ENCODE measurements around the gene VWF.

DNA sequence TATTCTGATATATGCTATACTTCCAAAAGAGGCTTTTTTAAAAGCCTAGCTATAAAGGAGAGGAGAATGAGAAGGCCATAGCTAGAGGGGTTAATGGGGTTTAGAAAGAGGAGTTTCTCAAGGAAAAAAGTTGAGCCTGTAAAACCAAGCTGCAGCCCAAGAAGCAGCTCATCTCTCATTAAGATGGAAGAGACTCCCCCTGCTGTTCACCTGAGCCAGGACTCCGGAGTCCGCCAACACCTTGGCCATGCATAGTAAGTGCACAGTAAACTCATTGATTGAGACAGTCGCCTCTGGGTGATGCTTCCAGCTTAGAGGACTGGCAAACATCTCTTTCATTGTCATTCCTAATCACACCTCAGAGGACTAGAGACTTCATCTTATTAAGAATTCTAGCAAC, 225.6 kb downstream of the VWF start:
- TF ChIP-seq, protein P1, sequence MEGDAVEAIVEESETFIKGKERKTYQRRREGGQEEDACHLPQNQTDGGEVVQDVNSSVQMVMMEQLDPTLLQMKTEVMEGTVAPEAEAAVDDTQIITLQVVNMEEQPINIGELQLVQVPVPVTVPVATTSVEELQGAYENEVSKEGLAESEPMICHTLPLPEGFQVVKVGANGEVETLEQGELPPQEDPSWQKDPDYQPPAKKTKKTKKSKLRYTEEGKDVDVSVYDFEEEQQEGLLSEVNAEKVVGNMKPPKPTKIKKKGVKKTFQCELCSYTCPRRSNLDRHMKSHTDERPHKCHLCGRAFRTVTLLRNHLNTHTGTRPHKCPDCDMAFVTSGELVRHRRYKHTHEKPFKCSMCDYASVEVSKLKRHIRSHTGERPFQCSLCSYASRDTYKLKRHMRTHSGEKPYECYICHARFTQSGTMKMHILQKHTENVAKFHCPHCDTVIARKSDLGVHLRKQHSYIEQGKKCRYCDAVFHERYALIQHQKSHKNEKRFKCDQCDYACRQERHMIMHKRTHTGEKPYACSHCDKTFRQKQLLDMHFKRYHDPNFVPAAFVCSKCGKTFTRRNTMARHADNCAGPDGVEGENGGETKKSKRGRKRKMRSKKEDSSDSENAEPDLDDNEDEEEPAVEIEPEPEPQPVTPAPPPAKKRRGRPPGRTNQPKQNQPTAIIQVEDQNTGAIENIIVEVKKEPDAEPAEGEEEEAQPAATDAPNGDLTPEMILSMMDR (conservative IDR thresholded peaks at IDR 0.05; ENCODE audit: low read depth, low read length) = peak; percentile 36; the same call in 1 of the 2 replicates
- no peak for TF ChIP-seq EZH2 (IDR thresholded peaks at IDR 0.05; ENCODE audit: low read length, unreplicated experiment)

Measured in PC-3 (cell line).